GM03348 (cell line): ENCODE measurements around the gene LIPA.
A peak's percentile ranks its signal among the peaks of the same experiment; 100 is the strongest.
"Not testable (repeated sequence)": the region's sequence is repeated elsewhere in the genome, so short reads cannot be mapped to it uniquely, and the experiment has no call there.

Experiments used
- DNase-seq: peaks from one replicate; pipeline ENCODE4 v3.0.0; 2012; ENCODE audit warnings: low spot score

The LIPA gene

DNA sequence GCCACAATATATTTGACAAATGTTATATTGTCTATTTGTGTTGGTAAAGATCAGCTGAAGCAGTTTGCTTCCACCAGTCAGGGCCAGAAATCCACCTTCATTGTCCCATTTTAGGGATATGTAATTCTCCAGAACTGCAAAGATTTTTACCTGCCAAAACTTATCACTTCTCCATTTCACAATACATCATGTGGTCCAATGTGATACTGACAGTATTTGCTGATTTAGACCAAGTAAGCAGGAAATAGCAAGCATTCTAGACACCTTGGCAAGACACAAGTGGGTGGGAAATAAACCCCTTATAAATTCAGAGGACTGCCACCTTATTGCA, 18.5 kb upstream of the LIPA start:
- DNase-seq: no peak

- no peak for DNase-seq
Measured at GRCh38 chr10:89269433-89270152, 18.0 kb upstream of the LIPA start.

DNA sequence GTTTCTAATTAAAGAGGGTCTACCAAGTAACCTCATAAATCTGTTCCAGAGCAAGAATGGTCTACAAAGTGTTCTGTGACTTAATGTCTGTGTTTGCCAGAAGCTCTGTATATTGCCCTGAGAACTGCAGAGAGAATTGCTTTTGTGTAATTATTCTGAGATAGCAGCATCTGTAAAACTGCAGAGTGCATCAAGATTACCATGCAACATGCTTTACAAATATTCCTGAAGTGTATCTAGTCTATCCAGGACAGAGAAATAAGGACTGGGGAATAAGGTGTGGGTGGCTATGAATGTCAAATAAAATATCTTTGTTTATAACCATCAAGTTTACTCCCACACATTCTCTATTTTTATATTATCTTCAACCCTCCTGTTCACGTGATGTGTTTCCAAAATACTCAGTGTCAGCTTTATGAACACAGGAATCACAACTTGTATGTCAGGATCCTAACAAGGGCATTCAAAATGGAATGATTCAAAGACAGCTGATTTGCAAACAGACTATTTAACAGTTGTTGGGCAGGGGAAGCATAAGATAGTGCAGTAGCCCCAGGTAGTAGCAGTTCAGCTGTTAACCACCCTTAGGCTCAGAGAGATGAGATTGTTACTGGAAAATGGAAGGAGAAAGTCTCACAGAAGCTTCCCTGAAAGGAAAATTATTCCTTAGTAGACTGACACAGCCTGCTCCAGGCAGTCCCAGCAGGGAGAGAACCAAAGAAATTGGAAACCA, 15.3 kb upstream of the LIPA start:
- no peak for DNase-seq

GRCh38 chr10:89263531-89263930, 12.0 kb upstream of the LIPA start:
- DNase-seq: no peak

GRCh38 chr10:89263091-89263490, 11.5 kb upstream of the LIPA start:
- no peak for DNase-seq

- DNase-seq: peak; percentile 59
Measured at GRCh38 chr10:89262086-89263051, 10.8 kb upstream of the LIPA start.

- DNase-seq: no peak
Measured at GRCh38 chr10:89258881-89259280, 7.3 kb upstream of the LIPA start.

DNA sequence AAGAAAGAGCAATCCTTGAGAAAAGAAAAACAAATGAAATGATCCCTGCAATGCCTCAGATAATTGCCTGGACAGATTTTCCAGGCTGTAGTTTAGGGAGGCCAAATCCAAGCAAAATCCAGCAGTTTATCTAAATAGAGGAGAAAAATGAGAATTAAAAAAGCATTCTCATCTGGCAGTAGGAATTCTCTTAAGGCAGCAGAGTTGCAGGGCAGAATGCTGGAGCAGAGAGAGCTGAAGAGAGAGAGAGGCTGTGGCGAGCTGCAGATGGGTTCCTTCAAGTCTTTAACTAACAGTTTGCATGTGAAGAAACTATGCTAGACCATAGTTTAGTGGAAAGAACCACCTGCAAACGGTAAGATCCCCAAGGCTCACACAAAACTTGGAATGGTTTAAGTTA, 6.0 kb upstream of the LIPA start:
- no peak for DNase-seq

- no peak for DNase-seq
Measured at GRCh38 chr10:89256962-89257361, 5.4 kb upstream of the LIPA start.

GRCh38 chr10:89256340-89256739, 4.8 kb upstream of the LIPA start:
- no peak for DNase-seq

DNA sequence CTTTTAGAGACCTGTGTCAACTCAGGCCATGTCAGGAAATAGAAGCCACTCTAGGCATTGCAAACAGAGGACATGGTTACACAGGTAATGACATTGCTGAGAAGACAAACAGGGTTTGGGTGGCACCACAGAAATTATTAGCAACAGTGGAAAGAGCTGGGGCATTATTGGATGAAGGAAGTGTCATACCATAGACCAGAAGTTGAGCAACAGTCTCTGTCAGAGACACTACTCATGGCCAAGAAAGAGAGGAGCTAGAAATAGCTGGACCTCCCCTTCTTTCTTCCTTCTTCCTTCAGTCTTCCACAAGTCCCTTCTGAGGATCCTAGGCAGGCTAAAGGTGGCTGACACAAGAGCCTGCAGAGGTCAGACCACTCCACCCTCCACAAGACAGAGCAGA, 4.2 kb upstream of the LIPA start:
- DNase-seq: no peak

- DNase-seq: not testable (repeated sequence)
Measured at GRCh38 chr10:89255091-89255579, 3.6 kb upstream of the LIPA start.

- DNase-seq: no peak
Measured at GRCh38 chr10:89252225-89252585, 630 bp upstream of the LIPA start.

GRCh38 chr10:89250865-89251408, 638 bp downstream of the LIPA start:
- no peak for DNase-seq

- DNase-seq: no peak
Measured at GRCh38 chr10:89248990-89249389, 2.6 kb downstream of the LIPA start.

- DNase-seq: not testable (repeated sequence)
Measured at GRCh38 chr10:89247623-89248022, 4.0 kb downstream of the LIPA start.

DNA sequence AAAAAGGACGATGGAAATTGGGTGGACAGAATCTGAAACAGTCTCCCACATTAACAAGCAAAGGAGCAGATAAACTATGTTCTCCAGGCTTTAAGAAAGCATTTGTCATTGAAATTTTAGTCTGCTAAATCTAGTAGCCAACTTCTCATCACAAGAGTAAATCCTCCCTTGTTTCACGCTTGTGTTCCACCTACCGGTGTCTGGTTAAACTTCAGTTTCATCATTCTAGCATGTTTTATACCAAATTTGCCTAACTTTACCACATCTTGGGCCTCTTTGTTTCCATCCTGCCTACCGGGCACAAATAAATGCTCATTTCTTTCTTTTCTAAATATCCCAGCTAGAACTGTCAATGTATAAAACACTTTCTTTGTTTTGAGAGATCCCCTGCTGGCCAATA, 5.8 kb downstream of the LIPA start:
- no peak for DNase-seq

GRCh38 chr10:89242840-89243568, 8.6 kb downstream of the LIPA start:
- no peak for DNase-seq

GRCh38 chr10:89242345-89242684, 9.3 kb downstream of the LIPA start:
- no peak for DNase-seq

DNA sequence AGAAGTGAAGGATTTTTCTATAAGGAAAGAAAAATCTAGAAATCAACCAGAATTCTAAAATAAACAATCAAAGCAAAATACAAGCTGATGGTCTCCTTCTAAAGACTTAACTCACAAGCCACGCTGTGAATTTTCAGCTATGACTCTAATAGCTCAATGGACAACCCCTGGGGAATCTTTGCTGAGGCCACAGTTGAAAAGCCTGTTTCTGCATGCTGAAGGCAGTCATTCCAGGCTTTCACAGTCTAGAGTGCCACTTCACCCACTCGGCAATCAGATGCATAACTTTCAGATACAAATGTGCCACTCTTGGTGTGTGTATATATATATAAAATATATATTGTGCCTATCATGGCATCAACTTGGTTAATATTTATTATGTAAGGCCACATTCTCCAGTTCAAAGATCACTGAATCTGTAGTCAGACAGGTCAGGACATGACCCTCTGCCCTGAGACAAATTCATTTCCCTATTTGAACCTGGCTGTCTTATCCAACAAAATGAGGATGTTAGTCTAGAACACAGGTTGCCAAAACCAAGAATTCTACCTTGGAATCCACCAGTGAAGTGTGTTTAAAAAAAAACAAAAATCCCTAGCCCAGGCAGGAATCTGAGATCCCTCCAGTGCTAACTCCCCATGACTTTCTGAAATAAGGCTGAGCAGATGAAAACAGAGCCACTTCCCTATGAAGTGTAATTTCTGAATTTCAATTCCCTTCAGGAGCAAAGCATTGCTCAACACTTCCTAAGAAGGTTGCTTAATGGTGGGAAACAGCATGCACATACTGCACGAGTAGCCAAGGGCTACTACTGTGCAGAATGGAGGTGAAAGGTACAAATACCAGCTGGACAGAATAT, 9.9 kb downstream of the LIPA start:
- no peak for DNase-seq

- DNase-seq: no peak
Measured at GRCh38 chr10:89241026-89241425, 10.5 kb downstream of the LIPA start.
